Measurements from ENCODE around the gene GKN2. TPM values are rescaled to one million over a fixed set of nuclear protein-coding genes. Genes with fewer than 3 reads are reported as not detected.

The GKN2 gene
- total and polyA plus RNA-seq, 2 donors (not counting 1 experiment from before 2014, with no cell fraction given): not detected

- H3K27me3 ChIP-seq (ENCODE audit: control insufficient read depth, insufficient read depth, low read length): no peaks in the 10 kb centered on the region
- H3K9ac ChIP-seq (ENCODE audit: insufficient read depth, low read length): no peak overlapping the region
- no peaks in the 10 kb centered on the region for H4K20me1 ChIP-seq (ENCODE audit: control insufficient read depth, extremely low read depth, insufficient read depth, low read length)
- H3K9me3 ChIP-seq (ENCODE audit: control insufficient read depth, insufficient read depth, low read depth, low read length): no peaks in the 10 kb centered on the region
- TF ChIP-seq EZH2 (IDR thresholded peaks at IDR 0.05; ENCODE audit: low read length, missing control alignments): no peak
- TF ChIP-seq CTCF (conservative IDR thresholded peaks at IDR 0.05 in 1 of 2, IDR thresholded peaks at IDR 0.05 in 1 of 2; ENCODE audit: low read depth in 1 of 2, low read length in 2 of 2): no peak
- DNase-seq (ENCODE audit: low read depth in 2 of 2): no peak
- H2AFZ ChIP-seq (ENCODE audit: low read length): no peak overlapping the region
- H3K27ac ChIP-seq (ENCODE audit: insufficient read depth, low read length): no peak overlapping the region
- peaks cover 5% of the 10 kb centered on the region for H3K4me1 ChIP-seq (ENCODE audit: control insufficient read depth, extremely low read depth, insufficient read depth, low read length)
- H3K4me2 ChIP-seq (ENCODE audit: extremely low read depth, insufficient read depth, low read length): no peak overlapping the region
- no peak overlapping the region for H3K4me3 ChIP-seq (replicated peaks in 1 of 4; ENCODE audit: control extremely low read depth in 1 of 4, insufficient read depth in 1 of 4, low read depth in 3 of 4, low read length in 4 of 4)
- H3K36me3 ChIP-seq (ENCODE audit: control insufficient read depth, insufficient read depth, low read length): no peaks in the 10 kb centered on the region
- H3K79me2 ChIP-seq (ENCODE audit: control insufficient read depth, insufficient read depth, low read length): no peaks in the 10 kb centered on the region
These were observed 39.3 kb downstream of the GKN2 start for GRCh38 chr2:68913359-68913758.

GRCh38 chr2:68912732-68913131, 40.0 kb downstream of the GKN2 start:
- no peak overlapping the region for H3K4me3 ChIP-seq (replicated peaks in 1 of 4; ENCODE audit: control extremely low read depth in 1 of 4, insufficient read depth in 1 of 4, low read depth in 3 of 4, low read length in 4 of 4)
- no peaks in the 10 kb centered on the region for H3K27me3 ChIP-seq (ENCODE audit: control insufficient read depth, insufficient read depth, low read length)
- no peak overlapping the region for H2AFZ ChIP-seq (ENCODE audit: low read length)
- H4K20me1 ChIP-seq (ENCODE audit: control insufficient read depth, extremely low read depth, insufficient read depth, low read length): no peaks in the 10 kb centered on the region
- no peak overlapping the region for H3K27ac ChIP-seq (ENCODE audit: insufficient read depth, low read length)
- no peaks in the 10 kb centered on the region for H3K79me2 ChIP-seq (ENCODE audit: control insufficient read depth, insufficient read depth, low read length)
- H3K9me3 ChIP-seq (ENCODE audit: control insufficient read depth, insufficient read depth, low read depth, low read length): no peaks in the 10 kb centered on the region
- no peaks in the 10 kb centered on the region for H3K36me3 ChIP-seq (ENCODE audit: control insufficient read depth, insufficient read depth, low read length)
- no peak overlapping the region for H3K9ac ChIP-seq (ENCODE audit: insufficient read depth, low read length)
- H3K4me2 ChIP-seq (ENCODE audit: extremely low read depth, insufficient read depth, low read length): no peak overlapping the region
- no peak for TF ChIP-seq EZH2 (IDR thresholded peaks at IDR 0.05; ENCODE audit: low read length, missing control alignments)
- no peak for TF ChIP-seq CTCF (conservative IDR thresholded peaks at IDR 0.05 in 1 of 2, IDR thresholded peaks at IDR 0.05 in 1 of 2; ENCODE audit: low read depth in 1 of 2, low read length in 2 of 2)
- peaks cover 7% of the 10 kb centered on the region for H3K4me1 ChIP-seq (ENCODE audit: control insufficient read depth, extremely low read depth, insufficient read depth, low read length)
- DNase-seq (ENCODE audit: low read depth in 2 of 2): no peak

- H3K9ac ChIP-seq (ENCODE audit: insufficient read depth, low read length): no peak overlapping the region
- H2AFZ ChIP-seq (ENCODE audit: low read length): no peak overlapping the region
- H3K9me3 ChIP-seq (ENCODE audit: control insufficient read depth, insufficient read depth, low read depth, low read length): no peaks in the 10 kb centered on the region
- no peak for DNase-seq (ENCODE audit: low read depth in 2 of 2)
- no peaks in the 10 kb centered on the region for H3K36me3 ChIP-seq (ENCODE audit: control insufficient read depth, insufficient read depth, low read length)
- no peak overlapping the region for H3K27ac ChIP-seq (ENCODE audit: insufficient read depth, low read length)
- H4K20me1 ChIP-seq (ENCODE audit: control insufficient read depth, extremely low read depth, insufficient read depth, low read length): no peaks in the 10 kb centered on the region
- TF ChIP-seq EZH2 (IDR thresholded peaks at IDR 0.05; ENCODE audit: low read length, missing control alignments): no peak
- TF ChIP-seq CTCF (conservative IDR thresholded peaks at IDR 0.05 in 1 of 2, IDR thresholded peaks at IDR 0.05 in 1 of 2; ENCODE audit: low read depth in 1 of 2, low read length in 2 of 2): no peak
- no peak overlapping the region for H3K4me2 ChIP-seq (ENCODE audit: extremely low read depth, insufficient read depth, low read length)
- H3K4me3 ChIP-seq (replicated peaks in 1 of 4; ENCODE audit: control extremely low read depth in 1 of 4, insufficient read depth in 1 of 4, low read depth in 3 of 4, low read length in 4 of 4): no peak overlapping the region
- peaks cover 7% of the 10 kb centered on the region for H3K4me1 ChIP-seq (ENCODE audit: control insufficient read depth, extremely low read depth, insufficient read depth, low read length)
- no peaks in the 10 kb centered on the region for H3K27me3 ChIP-seq (ENCODE audit: control insufficient read depth, insufficient read depth, low read length)
- no peaks in the 10 kb centered on the region for H3K79me2 ChIP-seq (ENCODE audit: control insufficient read depth, insufficient read depth, low read length)
These were observed 40.6 kb downstream of the GKN2 start for GRCh38 chr2:68912111-68912510.

All from fibroblast of lung (primary cell).